HCT116 (cell line): ENCODE measurements around the gene ETV4.

Experiments
- CBX3 ChIP-seq: IDR thresholded peaks from 2 replicates; pipeline ENCODE4 v1.6.1; 2012; ENCODE audit warnings: low read depth
- CEBPB ChIP-seq: IDR thresholded peaks from 2 replicates; pipeline ENCODE4 v1.6.1; 2012; ENCODE audit warnings: low read depth
- CTCF ChIP-seq, 3 experiments: fragments of 200-600 bp in 1 of 3; sonication (generic) in 1 of 3; IDR thresholded peaks in 2 of 3; conservative IDR thresholded peaks in 1 of 3; 2 replicates each; pipeline ENCODE4 v1.5.1; 2012 to 2017; ENCODE audit warnings: low read depth in 2 of 3, low read length in 2 of 3, antibody characterized with exemption in 1 of 3, borderline replicate concordance in 1 of 3, control low read depth in 1 of 3, mild to moderate bottlenecking in 1 of 3, mixed read lengths in 1 of 3, mixed run types in 1 of 3, moderate library complexity in 1 of 3; ENCODE audit not compliant: insufficient read depth in 1 of 3
- EGR1 ChIP-seq: IDR thresholded peaks from 2 replicates; pipeline ENCODE4 v1.6.1; 2012; ENCODE audit warnings: low read depth
- EZH2phosphoT487 ChIP-seq: fragments of 200-600 bp; IDR thresholded peaks from 2 replicates; pipeline ENCODE4 v1.6.1; 2018; ENCODE audit warnings: antibody characterized with exemption, borderline replicate concordance
- JUND ChIP-seq: IDR thresholded peaks from 2 replicates; pipeline ENCODE4 v1.6.1; 2012
- MAX ChIP-seq: IDR thresholded peaks from 2 replicates; pipeline ENCODE4 v1.6.1; 2012
- POLR2A ChIP-seq: IDR thresholded peaks from 2 replicates; pipeline ENCODE4 v1.7.0; 2011; ENCODE audit warnings: borderline replicate concordance; ENCODE audit not compliant: insufficient read depth, insufficient read length; ENCODE audit errors: extremely low read depth
- POLR2AphosphoS5 ChIP-seq: IDR thresholded peaks from 2 replicates; pipeline ENCODE4 v1.6.1; 2011; ENCODE audit warnings: mild to moderate bottlenecking, low read depth, low read length, moderate library complexity
- RAD21 ChIP-seq: IDR thresholded peaks from 2 replicates; pipeline ENCODE4 v1.6.1; 2012; ENCODE audit warnings: low read depth, mild to moderate bottlenecking
- SP1 ChIP-seq: IDR thresholded peaks from 2 replicates; pipeline ENCODE4 v1.6.1; 2012; ENCODE audit warnings: low read depth
- YY1 ChIP-seq: IDR thresholded peaks from 2 replicates; pipeline ENCODE4 v1.6.1; 2011; ENCODE audit warnings: low read length, low read depth, moderate library complexity, mild to moderate bottlenecking; ENCODE audit not compliant: insufficient replicate concordance; ENCODE audit errors: extremely low read depth
- ZBTB33 ChIP-seq: IDR thresholded peaks from 2 replicates; pipeline ENCODE4 v1.6.1; 2011; ENCODE audit warnings: mild to moderate bottlenecking, low read length, moderate library complexity; ENCODE audit not compliant: insufficient replicate concordance; ENCODE audit errors: extremely low read depth

- TF ChIP-seq RAD21 (no peak), POLR2AphosphoS5 (no peak), CTCF (IDR thresholded peaks at IDR 0.05 in 2 of 3, conservative IDR thresholded peaks at IDR 0.05 in 1 of 3; ENCODE audit: borderline replicate concordance in 1 of 3, insufficient read depth in 1 of 3, low read depth in 2 of 3, low read length in 2 of 3) (no peak), CEBPB (no peak), SP1 (no peak), POLR2A (no peak), EGR1 (no peak), EZH2phosphoT487 (no peak), YY1 (no peak), ZBTB33 (no peak), MAX (no peak), JUND (no peak), CBX3 (no peak)
Observed at GRCh38 chr17:43529947-43530287, 16.2 kb downstream of the ETV4 start.
